Right forelimb (tissue), 1 donor: ENCODE data around the gene ATG4B.

ENCODE experiments used
- DNase-seq: peaks from one replicate; pipeline ENCODE4 v3.0.0-alpha.2; 2018

ATG4B gene

GRCh38 chr2:241613017-241613780 is 24.3 kb upstream of the ATG4B start:
- DNase-seq = no peak

GRCh38 chr2:241615041-241615440 is 22.5 kb upstream of the ATG4B start:
- no peak for DNase-seq

GRCh38 chr2:241615522-241616052 is 21.9 kb upstream of the ATG4B start:
- DNase-seq = no peak

- no peak for DNase-seq
These were observed 21.0 kb upstream of the ATG4B start for GRCh38 chr2:241616168-241617125.

GRCh38 chr2:241617431-241618154 is 19.9 kb upstream of the ATG4B start:
- no peak for DNase-seq

GRCh38 chr2:241618296-241618805 is 19.1 kb upstream of the ATG4B start:
- DNase-seq = no peak

- DNase-seq = no peak
These were observed 18.7 kb upstream of the ATG4B start for GRCh38 chr2:241618829-241619228.

GRCh38 chr2:241619597-241620418 is 17.7 kb upstream of the ATG4B start:
- DNase-seq = no peak

GRCh38 chr2:241620419-241620769 is 17.1 kb upstream of the ATG4B start:
- DNase-seq = no peak

GRCh38 chr2:241627675-241628074 is 9.8 kb upstream of the ATG4B start:
- no peak for DNase-seq

- no peak for DNase-seq
These were observed 7.6 kb upstream of the ATG4B start for GRCh38 chr2:241629762-241630435.

GRCh38 chr2:241632478-241633325 is 4.8 kb upstream of the ATG4B start:
- DNase-seq = no peak

- no peak for DNase-seq
These were observed 3.9 kb upstream of the ATG4B start for GRCh38 chr2:241633561-241633960.

- no peak for DNase-seq
These were observed 1.7 kb upstream of the ATG4B start for GRCh38 chr2:241635756-241636155.

GRCh38 chr2:241636182-241637017 is 1.1 kb upstream of the ATG4B start:
- DNase-seq = peak; percentile 60

GRCh38 chr2:241637795-241638660 is 535 bp downstream of the ATG4B start:
- no peak for DNase-seq

- no peak for DNase-seq
These were observed 1.4 kb downstream of the ATG4B start for GRCh38 chr2:241638940-241639339.

- DNase-seq = no peak
These were observed 1.9 kb downstream of the ATG4B start for GRCh38 chr2:241639385-241639784.
